22Rv1 (cell line): ENCODE data around the gene ARHGEF6.

Experiments used
- ZFX ChIP-seq: fragments of 450-650 bp; IDR thresholded peaks from 2 replicates; pipeline ENCODE4 v1.6.1; 2017; ENCODE audit warnings: antibody characterized with exemption, borderline replicate concordance
- TF ChIP-seq, protein P1 (sequence below): fragments of 450-650 bp; IDR thresholded peaks from 2 replicates; pipeline ENCODE4 v1.5.1; 2017; ENCODE audit warnings: mild to moderate bottlenecking

DNA sequence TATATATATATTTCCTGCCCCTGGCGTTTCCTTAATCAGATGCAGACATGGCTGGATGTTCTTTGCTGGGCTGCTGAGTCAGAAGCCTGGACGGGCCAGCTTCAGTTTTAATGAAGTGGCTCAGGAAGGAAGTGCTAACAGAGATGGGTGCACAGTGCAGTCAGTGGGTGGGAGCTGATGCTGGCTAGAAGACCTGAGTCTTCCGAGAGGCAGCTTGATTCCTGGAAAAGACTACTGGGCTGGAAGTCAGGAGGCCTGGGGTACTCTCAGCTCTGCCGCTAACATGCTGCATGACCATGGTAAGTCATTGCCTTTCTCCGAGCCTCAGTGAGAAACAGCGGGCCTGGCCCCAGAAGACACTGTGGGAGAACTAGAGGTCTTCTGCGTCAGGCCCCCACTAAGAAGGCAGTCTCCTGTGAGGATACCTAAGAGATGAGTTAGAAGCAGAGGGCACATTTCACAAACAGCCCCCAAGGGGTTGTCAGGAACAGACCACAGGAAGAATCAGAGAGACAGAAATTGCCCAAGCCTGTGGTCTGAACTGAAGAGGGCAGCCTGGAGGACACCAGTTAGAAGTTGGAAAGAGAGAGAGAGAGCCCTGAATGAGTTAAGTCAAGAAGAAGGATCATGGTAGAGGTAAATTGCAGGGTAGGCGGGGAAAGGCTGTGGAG lies 141.1 kb downstream of the ARHGEF6 start:
- TF ChIP-seq, protein P1, sequence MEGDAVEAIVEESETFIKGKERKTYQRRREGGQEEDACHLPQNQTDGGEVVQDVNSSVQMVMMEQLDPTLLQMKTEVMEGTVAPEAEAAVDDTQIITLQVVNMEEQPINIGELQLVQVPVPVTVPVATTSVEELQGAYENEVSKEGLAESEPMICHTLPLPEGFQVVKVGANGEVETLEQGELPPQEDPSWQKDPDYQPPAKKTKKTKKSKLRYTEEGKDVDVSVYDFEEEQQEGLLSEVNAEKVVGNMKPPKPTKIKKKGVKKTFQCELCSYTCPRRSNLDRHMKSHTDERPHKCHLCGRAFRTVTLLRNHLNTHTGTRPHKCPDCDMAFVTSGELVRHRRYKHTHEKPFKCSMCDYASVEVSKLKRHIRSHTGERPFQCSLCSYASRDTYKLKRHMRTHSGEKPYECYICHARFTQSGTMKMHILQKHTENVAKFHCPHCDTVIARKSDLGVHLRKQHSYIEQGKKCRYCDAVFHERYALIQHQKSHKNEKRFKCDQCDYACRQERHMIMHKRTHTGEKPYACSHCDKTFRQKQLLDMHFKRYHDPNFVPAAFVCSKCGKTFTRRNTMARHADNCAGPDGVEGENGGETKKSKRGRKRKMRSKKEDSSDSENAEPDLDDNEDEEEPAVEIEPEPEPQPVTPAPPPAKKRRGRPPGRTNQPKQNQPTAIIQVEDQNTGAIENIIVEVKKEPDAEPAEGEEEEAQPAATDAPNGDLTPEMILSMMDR, result no peak
- TF ChIP-seq ZFX, result no peak
